Measurements from ENCODE around the gene ABCA1.

GRCh38 chr9:104778802-104779201 lies 149.2 kb downstream of the ABCA1 start:
- no peak for TF ChIP-seq CTCF (IDR thresholded peaks at IDR 0.05)
- no peak for TF ChIP-seq EP300 (IDR thresholded peaks at IDR 0.05)
- TF ChIP-seq POLR2A (IDR thresholded peaks at IDR 0.05) = no peak
